Bronchus fibroblast of lung (primary cell): ENCODE results near the gene MMP24OS. TPM values are rescaled to one million over a fixed set of nuclear protein-coding genes. Genes with fewer than 3 reads are reported as not detected.

Source experiments
- total RNA-seq: library from RNA; depleted of rRNA; stranded (reverse); fragments of >200 nt; gene quantifications from 2 replicates; pipeline ENCODE4 v1.2.3, GENCODE V29; 2015

MMP24OS gene
- total RNA-seq, result 32.8 and 35.5 TPM in 2 replicates

GRCh38 chr20:35277531-35278395 is at the start of gene MMP24OS:
TSS of gene MMP24OS (minus strand) at chr20:35278122. CDS start at chr20:35277929, 193 bp downstream.

GRCh38 chr20:35291654-35292503 is 14.0 kb upstream of the MMP24OS start, which contains the start of gene FAM83C:
TSS of gene FAM83C (minus strand) at chr20:35292425. CDS start at chr20:35292304, 121 bp downstream.

DNA sequence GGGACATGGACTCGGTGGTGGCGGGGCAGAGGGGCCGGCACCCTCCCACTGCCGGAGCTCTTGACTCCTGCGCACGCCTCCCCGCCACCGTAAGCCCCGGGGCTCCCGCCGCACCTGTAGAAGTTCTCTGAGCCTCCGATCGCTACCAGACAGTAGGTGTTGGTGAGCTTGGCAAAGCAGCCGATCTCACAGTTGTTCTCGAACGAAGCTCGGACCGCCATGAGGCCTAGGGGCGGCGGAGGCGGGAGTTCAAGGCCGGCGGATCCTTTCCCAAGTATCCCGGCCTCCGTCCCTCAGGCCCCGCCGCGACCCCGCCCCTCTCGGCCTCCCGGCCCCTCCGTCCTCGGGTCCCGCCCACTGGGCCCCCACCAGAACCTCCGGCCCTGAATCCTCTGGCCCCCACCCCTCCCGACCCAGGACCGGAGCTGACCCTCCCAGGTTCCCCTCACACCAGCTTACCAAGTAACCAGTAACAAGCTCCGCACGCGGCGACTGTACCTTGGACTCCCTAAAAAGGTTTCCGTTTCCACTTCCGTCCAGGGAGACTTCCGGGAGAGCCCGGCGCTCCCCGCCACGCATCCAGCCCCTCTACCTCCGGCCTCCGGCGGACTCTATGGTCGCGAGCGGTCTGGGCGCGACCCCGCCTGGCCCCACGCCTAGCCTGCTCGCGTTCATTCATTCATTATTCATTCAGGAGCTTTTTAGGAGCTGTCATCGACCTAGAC is 6.5 kb upstream of the MMP24OS start, which contains the start of gene EIF6:
Gene EIF6 (minus strand): TSS at position 506 of the 725 bp plus-strand sequence. CDS start 285 bp downstream, at position 221.

Other genes with a start within 250 kb of the MMP24OS start
- gene TRPC4AP, start 185.3 kb downstream of the MMP24OS start, total RNA-seq, result 72.3 and 75.2 TPM in 2 replicates
- 28.1 and 28.7 TPM in 2 replicates for gene EDEM2, start 130.8 kb downstream of the MMP24OS start, total RNA-seq
- gene PROCR, start 106.0 kb downstream of the MMP24OS start, total RNA-seq, result 32.9 and 34.0 TPM in 2 replicates
- 0.15 and 0.17 TPM in 2 replicates for gene MMP24, start 51.4 kb downstream of the MMP24OS start, total RNA-seq
- gene EIF6, start 6.7 kb upstream of the MMP24OS start, total RNA-seq, result 238 and 258 TPM in 2 replicates
- under 0.01 TPM in 1 of 2 replicates, not detected in the other for gene FAM83C, start 14.3 kb upstream of the MMP24OS start, total RNA-seq
- gene UQCC1, start 133.9 kb upstream of the MMP24OS start, total RNA-seq, result 33.4 and 40.2 TPM in 2 replicates
- gene GDF5, start 160.1 kb upstream of the MMP24OS start, total RNA-seq, result 56.2 TPM in 2 replicates
- gene CEP250, start 177.5 kb upstream of the MMP24OS start, total RNA-seq, result 29.1 and 33.9 TPM in 2 replicates